Lower lobe of right lung (tissue), 2 donors: ENCODE data around the gene BST2. TPM values are rescaled to one million over a fixed set of nuclear protein-coding genes. Genes with fewer than 3 reads are reported as not detected.

Experiments used
- ATAC-seq, 2 donors: fragments of 200-7000 bp; cut with Tn5 transposase; one replicate each; pipeline ENCODE4 v1.9.1; 2020 to 2022; ENCODE audit warnings: mild to moderate bottlenecking in 2 of 2, moderate library complexity in 2 of 2
- DNase-seq: peaks from one replicate; pipeline ENCODE4 v3.0.0-alpha.2; 2020
- H3K27ac ChIP-seq: fragments of 200-600 bp; one replicate; pipeline ENCODE4 v1.8.0; 2022
- H3K27me3 ChIP-seq: fragments of 200-600 bp; one replicate; pipeline ENCODE4 v1.8.0; 2022; ENCODE audit warnings: low read depth
- H3K36me3 ChIP-seq: fragments of 200-600 bp; one replicate; pipeline ENCODE4 v1.8.0; 2022; ENCODE audit warnings: mild to moderate bottlenecking
- H3K4me1 ChIP-seq: fragments of 200-600 bp; one replicate; pipeline ENCODE4 v1.8.0; 2022
- H3K4me3 ChIP-seq: fragments of 200-600 bp; one replicate; pipeline ENCODE4 v1.8.0; 2022; ENCODE audit warnings: mild to moderate bottlenecking
- H3K9me3 ChIP-seq: fragments of 200-600 bp; one replicate; pipeline ENCODE4 v1.8.0; 2022
- intact Hi-C: fragments of 100-400 bp; cut with DNase I; formaldehyde crosslinking; loops from one replicate; pipeline ENCODE4 v1.11.0; 2022
- total RNA-seq: library from RNA; stranded (reverse); fragmentation: NEBNext Ultra II Directional; extraction: Animal tissue kit (Norgen Biotek cat#: 25700); gene quantifications from one replicate; pipeline ENCODE4 v1.2.1, GENCODE V29; 2021
- TF ChIP-seq, protein P1 (sequence below): fragments of 200-600 bp; IDR thresholded peaks from one replicate; pipeline ENCODE4 v1.8.0; 2022; ENCODE audit warnings: antibody characterized with exemption, mild to moderate bottlenecking
- donor health status: DM: no; HTN: yes; CAD: no; lungs with severe emphysema.

BST2 gene
- total RNA-seq, 1 donor from 2014 or later: 165 TPM

DNA sequence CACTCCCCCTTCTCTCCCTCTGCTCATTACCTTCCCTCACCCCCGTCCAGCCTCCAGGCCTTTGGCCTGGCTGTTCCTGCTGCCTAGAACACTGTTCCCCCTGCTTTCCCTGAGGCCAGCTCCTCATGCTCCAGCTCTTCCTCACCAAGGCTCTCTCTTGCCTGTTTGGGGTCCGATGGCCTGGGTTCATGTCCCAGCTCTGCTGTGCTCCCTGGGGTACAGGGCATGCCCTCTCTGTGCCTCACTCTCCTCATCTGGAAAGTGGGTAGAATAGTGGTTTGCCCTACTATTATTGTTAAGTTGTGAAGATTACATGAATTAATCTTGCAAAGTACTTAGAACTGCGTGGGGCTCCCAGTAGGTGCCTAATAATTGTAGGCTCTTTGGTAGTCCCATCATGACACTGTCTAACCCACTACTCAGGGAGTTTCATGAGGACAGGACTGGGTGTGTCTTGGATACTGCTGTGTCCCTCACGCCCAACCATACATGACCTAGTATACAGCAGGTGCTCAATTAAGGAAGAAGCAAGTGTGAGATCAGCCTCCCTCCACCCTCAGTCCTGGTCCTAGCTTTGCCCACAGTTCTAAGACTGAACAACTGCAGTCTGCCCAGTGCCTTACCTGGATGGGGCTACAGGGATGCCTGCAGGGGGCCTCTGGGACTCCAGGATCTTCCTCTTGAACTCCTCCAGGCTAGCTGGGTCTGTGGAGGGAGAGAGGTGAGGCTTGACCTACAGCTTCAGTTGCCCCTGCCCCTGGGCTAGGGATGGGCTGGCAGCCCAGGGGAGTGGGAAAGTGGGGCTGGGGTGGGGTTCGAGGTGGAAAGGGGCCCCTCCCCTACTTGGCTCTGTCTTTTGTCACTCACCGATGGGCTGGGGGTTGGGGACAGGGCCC lies 45.3 kb downstream of the BST2 start:
- Histone ChIP-seq H3K4me3 (no peak overlapping the region), H3K27ac (no peak overlapping the region), H3K36me3 (no peaks in the 10 kb centered on the region), H3K9me3 (no peaks in the 10 kb centered on the region), H3K27me3 (no peaks in the 10 kb centered on the region), H3K4me1 (no peaks in the 10 kb centered on the region)
- DNase-seq (no peak), ATAC-seq (no peak)
- intact Hi-C loops: no loop called here
- TF ChIP-seq, protein P1, sequence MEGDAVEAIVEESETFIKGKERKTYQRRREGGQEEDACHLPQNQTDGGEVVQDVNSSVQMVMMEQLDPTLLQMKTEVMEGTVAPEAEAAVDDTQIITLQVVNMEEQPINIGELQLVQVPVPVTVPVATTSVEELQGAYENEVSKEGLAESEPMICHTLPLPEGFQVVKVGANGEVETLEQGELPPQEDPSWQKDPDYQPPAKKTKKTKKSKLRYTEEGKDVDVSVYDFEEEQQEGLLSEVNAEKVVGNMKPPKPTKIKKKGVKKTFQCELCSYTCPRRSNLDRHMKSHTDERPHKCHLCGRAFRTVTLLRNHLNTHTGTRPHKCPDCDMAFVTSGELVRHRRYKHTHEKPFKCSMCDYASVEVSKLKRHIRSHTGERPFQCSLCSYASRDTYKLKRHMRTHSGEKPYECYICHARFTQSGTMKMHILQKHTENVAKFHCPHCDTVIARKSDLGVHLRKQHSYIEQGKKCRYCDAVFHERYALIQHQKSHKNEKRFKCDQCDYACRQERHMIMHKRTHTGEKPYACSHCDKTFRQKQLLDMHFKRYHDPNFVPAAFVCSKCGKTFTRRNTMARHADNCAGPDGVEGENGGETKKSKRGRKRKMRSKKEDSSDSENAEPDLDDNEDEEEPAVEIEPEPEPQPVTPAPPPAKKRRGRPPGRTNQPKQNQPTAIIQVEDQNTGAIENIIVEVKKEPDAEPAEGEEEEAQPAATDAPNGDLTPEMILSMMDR: no peak

DNA sequence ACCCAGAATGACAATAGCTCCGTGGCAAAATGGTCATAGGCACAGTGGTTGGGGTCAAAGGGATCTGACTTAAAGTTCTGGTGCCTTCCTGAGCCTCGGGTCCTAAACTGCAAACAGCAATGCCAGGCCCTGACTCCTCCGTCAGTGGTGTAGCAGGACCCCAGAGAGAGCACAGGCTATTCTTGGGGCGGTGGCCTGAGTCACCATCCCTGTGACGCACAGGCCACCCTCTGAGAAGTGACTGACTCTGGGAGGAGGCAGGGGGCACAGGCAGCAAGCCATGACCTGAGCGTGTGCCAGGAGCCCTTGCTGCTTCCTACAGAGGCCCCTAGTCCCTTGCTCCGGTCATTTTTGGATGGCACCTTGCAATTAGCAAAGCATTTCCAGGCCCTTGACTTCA lies 47.0 kb downstream of the BST2 start:
- peak overlapping the region; percentile 54 for H3K27ac ChIP-seq

DNA sequence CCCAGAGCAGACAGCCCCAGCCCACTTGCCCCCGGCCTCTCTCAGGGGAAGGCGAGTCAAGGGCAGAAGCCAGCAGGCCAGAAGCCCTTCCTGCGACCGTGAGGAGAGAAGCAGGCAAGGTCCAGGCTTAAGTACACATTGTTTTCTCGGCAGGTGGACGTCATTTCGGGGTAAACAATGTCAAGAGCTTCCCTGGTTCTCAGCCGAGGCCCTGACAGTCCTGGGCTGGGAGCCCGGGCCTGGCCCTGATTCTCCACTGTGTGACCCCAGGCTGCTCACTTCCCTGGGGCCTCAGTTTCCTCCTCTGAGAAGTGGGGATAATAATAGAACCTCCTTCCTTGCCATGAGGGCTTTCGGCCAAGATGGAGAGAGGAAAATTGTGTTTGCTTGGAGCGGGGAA lies 47.7 kb downstream of the BST2 start:
- Histone ChIP-seq H3K27me3 (no peaks in the 10 kb centered on the region), H3K27ac (peak overlapping the region; percentile 54), H3K4me3 (no peak overlapping the region), H3K4me1 (no peaks in the 10 kb centered on the region), H3K36me3 (no peaks in the 10 kb centered on the region), H3K9me3 (no peaks in the 10 kb centered on the region)
- intact Hi-C loops: no loop called here
- peak; percentile 81 to 95 for ATAC-seq
- DNase-seq: no peak
- TF ChIP-seq, protein P1: no peak

More for the DNA sequence above, 47.0 kb downstream of the BST2 start:
- Histone ChIP-seq H3K9me3 (no peaks in the 10 kb centered on the region), H3K36me3 (no peaks in the 10 kb centered on the region), H3K4me1 (no peaks in the 10 kb centered on the region), H3K27me3 (no peaks in the 10 kb centered on the region), H3K4me3 (no peak overlapping the region)
- DNase-seq (no peak), ATAC-seq (peak; percentile 64 to 71)
- TF ChIP-seq, protein P1: no peak
- intact Hi-C loops: no loop called here

DNA sequence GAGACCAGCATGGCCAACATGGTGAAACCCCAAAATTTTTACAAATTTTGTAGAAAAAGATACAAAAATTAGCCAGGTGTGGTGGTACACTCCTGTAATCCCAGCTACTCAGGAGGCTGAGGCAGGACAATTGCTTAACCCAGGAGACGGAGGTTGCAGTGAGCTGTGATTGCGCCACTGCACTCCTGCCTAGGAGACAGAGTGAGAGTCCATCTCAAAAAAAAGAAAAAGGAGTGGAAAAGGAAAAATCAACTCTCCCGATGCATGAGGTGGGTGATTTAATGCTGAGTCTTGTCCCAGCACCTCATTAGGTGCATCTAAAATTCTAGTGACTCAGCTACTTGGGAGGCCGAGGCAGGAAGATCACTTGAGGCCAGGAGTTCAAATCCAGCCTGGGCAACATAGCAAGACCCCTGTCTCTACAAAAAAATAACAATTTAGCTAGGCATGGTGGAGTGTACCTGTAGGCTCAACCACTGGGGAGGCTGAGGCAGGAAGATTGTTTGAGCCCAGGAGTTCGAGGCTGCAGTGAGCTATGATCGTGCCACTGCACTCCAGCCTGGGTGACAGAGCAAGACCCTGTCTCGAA lies 48.3 kb downstream of the BST2 start:
- Histone ChIP-seq H3K9me3 (no peaks in the 10 kb centered on the region), H3K36me3 (no peaks in the 10 kb centered on the region), H3K4me1 (no peaks in the 10 kb centered on the region), H3K4me3 (no peak overlapping the region), H3K27me3 (no peaks in the 10 kb centered on the region), H3K27ac (peak overlapping the region; percentile 54)
- TF ChIP-seq, protein P1: no peak
- no peak for ATAC-seq
- DNase-seq: no peak
- intact Hi-C loops: no loop called here

DNA sequence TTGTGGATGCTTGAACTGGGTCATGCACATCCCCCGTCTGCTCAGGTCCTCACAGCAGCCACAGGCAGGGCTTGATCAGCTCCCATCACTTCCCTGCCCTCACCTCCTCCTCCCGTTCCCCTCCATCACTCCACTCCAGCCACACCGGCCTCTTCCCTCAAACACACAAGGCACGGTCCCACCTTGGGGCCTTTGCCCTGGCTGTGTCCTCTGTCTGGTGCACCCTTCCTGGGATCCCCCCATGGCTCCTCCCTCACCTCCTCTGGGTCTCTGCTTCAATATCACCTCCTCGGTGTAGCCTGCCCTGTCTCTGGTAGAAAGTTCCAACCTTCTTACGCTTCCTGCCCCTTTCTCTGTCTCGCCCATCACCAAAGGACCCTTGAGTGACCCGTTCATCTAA lies 52.0 kb downstream of the BST2 start:
- no peak overlapping the region for H3K4me3 ChIP-seq
- peaks cover 19% of the 10 kb centered on the region for H3K4me1 ChIP-seq
- TF ChIP-seq, protein P1: no peak
- no peaks in the 10 kb centered on the region for H3K36me3 ChIP-seq
- intact Hi-C loops: no loop called here
- DNase-seq: no peak
- no peak for ATAC-seq
- H3K27me3 ChIP-seq: no peaks in the 10 kb centered on the region
- no peaks in the 10 kb centered on the region for H3K9me3 ChIP-seq
- no peak overlapping the region for H3K27ac ChIP-seq

Other genes with a start within 250 kb of the BST2 start
- gene USE1, start 190.3 kb downstream of the BST2 start, total RNA-seq: 32.0 TPM
- gene OCEL1, start 179.4 kb downstream of the BST2 start, total RNA-seq: 37.2 TPM
- 38.7 TPM for gene NR2F6, start 159.7 kb downstream of the BST2 start, total RNA-seq
- gene USHBP1, start 140.9 kb downstream of the BST2 start, total RNA-seq: 8.2 TPM
- 58.4 TPM for gene BABAM1, start 138.2 kb downstream of the BST2 start, total RNA-seq
- 0.92 TPM for gene ANKLE1, start 123.7 kb downstream of the BST2 start, total RNA-seq
- gene ABHD8, start 102.2 kb downstream of the BST2 start, total RNA-seq: 19.5 TPM
- 68.3 TPM for gene MRPL34, start 99.8 kb downstream of the BST2 start, total RNA-seq
- 32.2 TPM for gene DDA1, start 96.1 kb downstream of the BST2 start, total RNA-seq
- 16.6 TPM for gene ANO8, start 70.8 kb downstream of the BST2 start, total RNA-seq
- 21.0 TPM for gene GTPBP3, start 68.1 kb downstream of the BST2 start, total RNA-seq
- 25.9 TPM for gene PLVAP, start 28.3 kb downstream of the BST2 start, total RNA-seq
- gene CCDC194, start 11.4 kb downstream of the BST2 start, total RNA-seq: 1.5 TPM
- gene MVB12A, start 14.4 kb upstream of the BST2 start, total RNA-seq: 45.3 TPM
- gene TMEM221, start 43.0 kb upstream of the BST2 start, total RNA-seq: not detected
- not detected for gene NXNL1, start 55.3 kb upstream of the BST2 start, total RNA-seq
- gene SLC27A1, start 64.9 kb upstream of the BST2 start, total RNA-seq: 27.0 TPM
- gene PGLS, start 106.0 kb upstream of the BST2 start, total RNA-seq: 89.4 TPM
- gene COLGALT1, start 150.0 kb upstream of the BST2 start, total RNA-seq: 142 TPM